LNCAP (cell line): ENCODE results near the gene GALNTL6.

Source experiments
- TF ChIP-seq, protein P1 (sequence below): fragments of 450-650 bp; IDR thresholded peaks from 2 replicates; pipeline ENCODE4 v1.5.1; 2017; ENCODE audit warnings: mild to moderate bottlenecking

Gene GALNTL6

DNA sequence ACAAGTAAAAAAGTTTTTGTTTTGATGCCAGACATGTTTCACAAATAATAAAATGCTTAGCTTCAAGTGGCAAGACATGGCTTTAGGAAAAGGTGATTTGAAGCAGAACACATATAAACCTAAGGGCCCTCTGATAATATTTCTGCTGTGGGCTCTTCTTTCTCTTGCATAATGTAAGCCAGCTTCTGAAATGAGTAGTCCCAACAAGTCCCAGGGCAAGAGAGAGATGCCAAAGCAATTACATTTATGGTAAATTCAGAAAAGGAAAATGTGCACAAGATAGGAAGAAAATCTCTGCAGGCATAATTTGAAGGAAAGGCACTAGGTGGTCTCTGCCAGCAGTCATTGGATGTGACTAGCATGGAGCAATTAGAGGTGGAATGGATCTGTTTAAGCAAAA lies 1184.7 kb downstream of the GALNTL6 start:
- TF ChIP-seq, protein P1, sequence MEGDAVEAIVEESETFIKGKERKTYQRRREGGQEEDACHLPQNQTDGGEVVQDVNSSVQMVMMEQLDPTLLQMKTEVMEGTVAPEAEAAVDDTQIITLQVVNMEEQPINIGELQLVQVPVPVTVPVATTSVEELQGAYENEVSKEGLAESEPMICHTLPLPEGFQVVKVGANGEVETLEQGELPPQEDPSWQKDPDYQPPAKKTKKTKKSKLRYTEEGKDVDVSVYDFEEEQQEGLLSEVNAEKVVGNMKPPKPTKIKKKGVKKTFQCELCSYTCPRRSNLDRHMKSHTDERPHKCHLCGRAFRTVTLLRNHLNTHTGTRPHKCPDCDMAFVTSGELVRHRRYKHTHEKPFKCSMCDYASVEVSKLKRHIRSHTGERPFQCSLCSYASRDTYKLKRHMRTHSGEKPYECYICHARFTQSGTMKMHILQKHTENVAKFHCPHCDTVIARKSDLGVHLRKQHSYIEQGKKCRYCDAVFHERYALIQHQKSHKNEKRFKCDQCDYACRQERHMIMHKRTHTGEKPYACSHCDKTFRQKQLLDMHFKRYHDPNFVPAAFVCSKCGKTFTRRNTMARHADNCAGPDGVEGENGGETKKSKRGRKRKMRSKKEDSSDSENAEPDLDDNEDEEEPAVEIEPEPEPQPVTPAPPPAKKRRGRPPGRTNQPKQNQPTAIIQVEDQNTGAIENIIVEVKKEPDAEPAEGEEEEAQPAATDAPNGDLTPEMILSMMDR, result no peak

DNA sequence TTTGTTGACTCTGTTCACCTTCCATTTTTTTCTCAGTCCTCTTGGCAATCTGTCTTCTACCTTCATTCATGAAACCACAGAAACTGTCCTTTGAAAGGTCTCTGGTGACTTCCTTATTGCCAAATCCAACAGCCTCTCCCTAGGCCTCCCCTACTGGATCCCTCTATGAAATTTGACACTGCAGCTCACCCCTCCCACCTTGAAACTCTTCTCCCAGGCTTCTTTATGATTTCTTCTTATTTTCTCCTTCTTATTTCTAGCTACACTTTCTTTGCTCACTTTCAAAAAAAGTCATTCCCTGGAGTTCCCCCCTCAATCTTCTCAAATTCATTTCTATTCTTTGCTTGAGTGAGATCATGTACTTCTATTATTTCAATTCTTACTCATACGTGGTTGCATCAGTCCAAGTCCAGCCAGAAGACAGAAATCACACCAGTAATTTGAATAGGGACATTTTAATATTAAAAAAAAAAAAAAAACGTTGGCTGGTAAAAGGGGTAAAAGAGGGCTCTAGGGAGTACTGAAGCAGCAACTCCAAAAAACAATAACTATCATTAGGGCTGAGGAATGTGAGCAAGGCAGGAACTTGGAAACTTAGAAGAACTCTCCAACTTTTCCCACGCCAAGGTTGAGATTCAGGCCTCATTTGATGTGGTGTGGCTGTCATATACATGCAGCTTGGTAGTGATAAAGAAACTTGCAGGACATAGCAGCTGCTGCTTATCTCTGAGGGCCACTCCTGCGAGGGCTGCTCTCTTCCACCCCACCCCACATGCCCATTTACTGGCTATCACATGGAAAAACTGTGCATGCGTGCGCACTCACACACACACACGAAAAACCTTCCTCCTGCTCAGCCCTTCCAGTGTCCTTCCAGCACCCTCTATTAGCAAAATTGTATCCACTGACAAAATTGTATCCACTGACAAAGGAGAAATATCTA lies 1185.6 kb downstream of the GALNTL6 start:
- TF ChIP-seq, protein P1, result no peak

DNA sequence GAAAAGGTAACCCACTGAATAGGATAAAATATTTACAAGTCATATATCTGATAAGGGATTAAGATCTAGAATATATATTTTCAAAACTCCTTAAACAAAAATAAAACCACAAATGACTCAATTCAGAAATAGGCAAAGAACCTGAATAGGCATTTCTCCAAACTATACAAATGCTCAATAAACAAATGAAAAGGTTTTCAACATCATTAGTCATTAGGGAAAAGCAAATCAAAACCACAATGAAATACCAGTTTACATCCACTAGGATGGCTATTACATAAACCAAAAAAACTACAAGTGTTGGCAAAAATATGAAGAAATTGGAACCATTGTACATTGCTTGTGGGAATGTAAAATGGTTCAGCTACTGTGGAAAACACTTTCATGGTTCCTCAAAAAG lies 1188.4 kb downstream of the GALNTL6 start:
- TF ChIP-seq, protein P1, result no peak

DNA sequence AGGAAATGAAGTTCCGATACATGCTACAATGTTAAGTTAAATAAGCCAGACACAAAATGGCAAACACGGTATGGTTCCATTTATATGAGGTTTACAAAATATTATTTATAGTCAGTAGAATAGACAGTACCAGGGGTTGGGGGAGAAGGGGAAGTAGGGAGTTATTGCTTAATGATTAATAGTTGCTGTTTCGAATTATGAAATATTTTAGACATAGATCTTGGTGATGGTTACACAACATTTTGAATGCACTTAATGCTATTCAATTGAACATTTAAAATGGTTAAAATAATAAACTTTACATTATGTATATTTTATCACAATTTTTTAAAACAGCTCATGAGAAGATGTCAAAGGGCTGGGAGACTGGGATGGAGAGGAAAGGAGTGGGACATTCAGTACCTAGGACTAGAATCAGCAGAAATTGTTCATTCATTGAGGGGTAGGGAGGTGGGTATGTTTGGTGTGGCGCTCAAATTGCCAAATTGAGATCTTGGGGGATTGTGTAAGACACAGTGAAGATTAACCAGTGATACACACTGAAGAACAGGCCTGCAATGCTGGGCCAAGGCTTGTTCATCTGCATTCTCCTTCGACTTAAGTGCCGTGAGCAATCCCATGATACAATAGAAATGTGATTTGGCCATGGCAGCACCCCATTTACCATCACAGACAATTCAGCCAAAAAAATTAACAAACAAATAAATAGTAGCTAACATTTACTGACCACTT lies 1189.8 kb downstream of the GALNTL6 start:
- TF ChIP-seq, protein P1, result no peak

DNA sequence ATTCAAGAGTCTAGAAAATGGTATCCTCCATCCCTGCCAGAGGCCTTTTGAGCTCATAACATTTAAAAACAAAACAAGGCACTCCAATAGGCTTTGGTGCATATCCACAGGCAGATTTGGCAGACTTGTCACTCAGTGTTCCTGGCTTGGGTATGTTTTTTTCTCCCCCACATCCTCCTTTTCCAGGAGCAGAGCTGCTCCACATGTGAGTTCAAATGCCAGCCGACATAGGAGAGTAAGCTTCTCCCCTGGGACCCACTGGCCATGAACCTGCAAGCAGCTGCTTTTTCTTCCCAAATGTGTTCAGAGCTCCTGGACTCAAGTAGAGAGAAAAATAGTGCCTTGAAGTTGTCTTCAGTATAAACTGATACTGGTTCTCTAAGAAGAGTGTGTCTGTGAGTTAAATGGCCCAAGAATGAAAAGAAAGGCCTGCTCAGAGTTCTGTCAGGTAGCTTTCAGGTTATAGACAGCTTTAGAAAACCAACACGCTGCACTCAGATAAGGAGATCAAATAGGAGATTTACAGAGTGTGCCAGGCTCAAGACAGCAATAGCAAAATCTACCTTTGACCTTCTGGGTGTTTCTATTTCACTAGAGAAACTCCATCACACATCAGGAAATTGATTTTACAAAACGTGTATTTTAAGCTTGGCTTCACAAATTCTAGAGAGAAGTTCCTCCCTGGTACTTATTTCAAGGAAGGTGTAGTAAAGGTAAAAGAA lies 1192.9 kb downstream of the GALNTL6 start:
- TF ChIP-seq, protein P1, result no peak

DNA sequence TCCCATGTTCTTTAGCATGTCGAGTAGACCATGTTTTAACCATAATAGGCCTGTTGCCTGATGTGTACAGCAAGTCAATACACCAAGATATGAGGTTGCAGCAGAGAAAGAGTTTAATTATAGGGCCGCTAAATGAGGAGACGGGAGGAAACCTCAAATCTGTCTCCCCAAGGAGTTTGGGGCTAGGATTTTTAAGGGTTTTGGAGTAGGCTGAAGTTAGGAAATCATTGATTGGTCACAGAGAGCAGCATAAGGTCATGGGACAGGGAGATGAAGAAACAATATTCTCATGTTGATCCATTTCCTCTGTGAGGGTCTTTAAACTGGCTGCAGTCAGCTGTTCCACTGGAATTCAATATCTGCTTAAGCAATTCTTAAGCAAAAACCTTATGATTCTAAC lies 1195.2 kb downstream of the GALNTL6 start:
- TF ChIP-seq, protein P1, result no peak

DNA sequence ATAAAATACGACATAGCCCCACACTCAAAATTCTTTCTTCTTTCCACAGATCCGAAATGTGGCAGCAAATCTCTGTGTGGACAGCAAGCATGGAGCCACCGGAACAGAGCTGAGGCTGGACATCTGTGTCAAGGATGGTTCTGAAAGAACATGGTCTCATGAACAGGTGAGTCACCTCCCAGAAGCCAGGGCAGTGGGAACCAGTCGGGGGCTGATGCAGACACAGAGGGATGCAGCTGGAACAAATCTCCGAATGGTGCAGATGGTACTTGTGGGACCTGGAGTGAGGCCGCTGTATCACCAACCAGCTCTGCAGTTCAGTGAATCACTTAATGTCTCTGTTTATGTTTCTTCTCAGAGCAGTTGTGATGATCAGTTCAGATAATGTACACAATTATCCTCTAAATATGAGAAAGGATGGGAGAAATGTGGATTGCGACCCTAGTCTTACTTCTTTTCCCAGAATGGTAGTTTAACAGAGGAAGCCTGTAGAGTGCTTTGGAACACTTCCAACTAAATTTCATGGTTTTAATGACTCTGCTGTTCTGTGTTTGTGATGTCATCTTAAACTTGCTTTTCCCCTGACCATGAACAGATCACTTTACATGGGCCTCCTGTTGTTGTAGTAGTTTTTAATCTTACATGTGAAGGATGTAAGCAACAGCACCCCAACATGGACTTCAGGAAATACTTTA lies 1196.1 kb downstream of the GALNTL6 start:
- TF ChIP-seq, protein P1, result no peak
